IPS-20b (cell line): Measurements from ENCODE around the gene ZNF729.
"Not testable (repeated sequence)": the region's sequence is repeated elsewhere in the genome, so short reads cannot be mapped to it uniquely, and the experiment has no call there.

ENCODE experiments used
- H3K27ac ChIP-seq: one replicate; pipeline ENCODE4 v1.5.1; 2013; ENCODE audit warnings: low read length
- H3K27me3 ChIP-seq: 2 replicates; pipeline ENCODE4 v1.6.1; 2013; ENCODE audit warnings: mild to moderate bottlenecking, low read length, inconsistent platforms; ENCODE audit not compliant: insufficient read depth
- H3K36me3 ChIP-seq: 2 replicates; pipeline ENCODE4 v1.6.1; 2013; ENCODE audit warnings: low read depth, mild to moderate bottlenecking, inconsistent platforms, low read length, moderate library complexity; ENCODE audit not compliant: insufficient read depth
- H3K4me1 ChIP-seq: 2 replicates; pipeline ENCODE4 v1.6.1; 2013; ENCODE audit warnings: mild to moderate bottlenecking, control low read depth, inconsistent platforms, low read length, moderate library complexity; ENCODE audit not compliant: insufficient read depth
- H3K4me3 ChIP-seq: 2 replicates; pipeline ENCODE4 v1.5.1; 2013; ENCODE audit warnings: mild to moderate bottlenecking, low read length, inconsistent platforms
- H3K9ac ChIP-seq: 2 replicates; pipeline ENCODE4 v1.6.1; 2013; ENCODE audit warnings: low read depth, mild to moderate bottlenecking, inconsistent platforms, low read length, moderate library complexity
- H3K9me3 ChIP-seq: 2 replicates; pipeline ENCODE4 v1.6.1; 2013; ENCODE audit warnings: mild to moderate bottlenecking, low read depth, low read length, inconsistent platforms; ENCODE audit not compliant: insufficient read depth

ZNF729 gene

DNA sequence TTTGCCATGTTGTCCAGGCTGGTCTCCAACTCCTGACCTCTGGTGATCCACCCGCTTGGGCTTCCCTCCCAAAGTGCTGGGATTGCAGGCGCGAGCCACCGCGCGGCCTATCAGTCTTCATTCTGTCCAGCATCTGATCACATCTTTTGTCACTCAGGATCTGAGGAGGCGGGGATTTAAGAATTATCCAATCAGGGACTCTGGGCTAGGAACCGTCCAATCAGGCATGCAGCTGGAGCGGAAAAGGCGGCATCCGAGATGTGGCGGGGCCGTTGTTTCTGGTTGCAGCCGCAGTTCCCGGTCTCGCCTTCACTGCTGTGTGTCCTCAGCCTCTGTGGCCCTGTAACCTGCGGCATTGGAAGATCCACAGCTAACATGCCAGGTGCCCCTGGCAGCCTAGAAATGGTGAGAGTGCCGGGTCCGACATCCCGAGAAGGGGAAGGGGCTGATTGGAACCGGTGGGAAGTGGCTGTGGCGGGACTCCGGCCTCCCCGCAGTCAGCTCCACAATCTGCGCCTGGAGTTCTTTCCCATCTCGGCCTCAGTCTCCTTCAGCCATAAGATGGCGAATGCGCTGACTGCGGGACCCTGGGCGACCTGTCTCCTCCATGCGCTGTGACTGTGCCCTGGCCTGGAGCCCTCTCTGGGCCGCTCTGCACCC lies at the start of gene ZNF729:
TSS of gene ZNF729 (plus strand) at position 291 of the 660 bp plus-strand sequence. CDS start at position 376, 85 bp downstream.
- peaks cover 84% of the 10 kb centered on the region for H3K9me3 ChIP-seq
- no peaks in the 10 kb centered on the region for H3K27me3 ChIP-seq
- no peaks in the 10 kb centered on the region for H3K36me3 ChIP-seq
- no peak within 1 kb of the TSS for H3K27ac ChIP-seq
- H3K4me3 ChIP-seq, result no peak within 1 kb of the TSS
- H3K4me1 ChIP-seq, result no peaks in the 10 kb centered on the region
- H3K9ac ChIP-seq, result no peak within 1 kb of the TSS

- Histone ChIP-seq H3K27ac (no peak overlapping the region), H3K4me1 (no peaks in the 10 kb centered on the region), H3K27me3 (no peaks in the 10 kb centered on the region), H3K36me3 (no peaks in the 10 kb centered on the region), H3K9ac (no peak overlapping the region), H3K4me3 (no peak overlapping the region; the same call in 1 of the 2 replicates), H3K9me3 (peaks cover 89% of the 10 kb centered on the region)
These were observed 29.4 kb upstream of the ZNF729 start for GRCh38 chr19:22256856-22257255.

- H3K27me3 ChIP-seq, result no peaks in the 10 kb centered on the region
- H3K4me1 ChIP-seq, result no peaks in the 10 kb centered on the region
- H3K36me3 ChIP-seq, result no peaks in the 10 kb centered on the region
- no peak overlapping the region for H3K4me3 ChIP-seq
- no peak overlapping the region for H3K9ac ChIP-seq
- peaks cover 89% of the 10 kb centered on the region for H3K9me3 ChIP-seq
- no peak overlapping the region for H3K27ac ChIP-seq
These were observed 28.9 kb upstream of the ZNF729 start for GRCh38 chr19:22257381-22257780.

GRCh38 chr19:22257916-22258315 lies 28.3 kb upstream of the ZNF729 start:
- H3K27ac ChIP-seq, result no peak overlapping the region
- no peaks in the 10 kb centered on the region for H3K36me3 ChIP-seq
- H3K4me3 ChIP-seq, result no peak overlapping the region
- H3K9me3 ChIP-seq, result peaks cover 89% of the 10 kb centered on the region
- no peaks in the 10 kb centered on the region for H3K4me1 ChIP-seq
- H3K9ac ChIP-seq, result no peak overlapping the region
- H3K27me3 ChIP-seq, result no peaks in the 10 kb centered on the region

DNA sequence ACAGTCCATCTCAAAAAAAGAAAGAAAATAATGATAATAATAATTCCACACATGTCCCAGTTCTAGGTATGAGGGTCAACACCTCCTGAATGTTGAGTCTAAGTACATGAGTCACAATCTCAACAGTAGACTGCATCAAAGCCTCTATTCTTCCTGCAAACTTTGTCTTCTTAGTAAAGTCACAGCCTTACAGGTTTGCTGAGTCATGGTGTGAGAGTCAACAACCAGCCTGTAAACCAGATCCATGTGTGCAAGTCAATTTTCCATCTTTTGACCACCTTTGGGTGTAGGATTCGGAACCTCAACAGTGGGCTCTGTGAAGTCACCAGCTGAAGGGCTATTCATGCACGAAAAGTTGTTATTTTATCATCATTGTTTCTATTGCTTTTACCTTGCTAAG lies 25.7 kb upstream of the ZNF729 start:
- no peaks in the 10 kb centered on the region for H3K27me3 ChIP-seq
- H3K4me3 ChIP-seq, result no peak overlapping the region
- H3K9me3 ChIP-seq, result peaks cover 78% of the 10 kb centered on the region
- H3K27ac ChIP-seq, result no peak overlapping the region
- no peak overlapping the region for H3K9ac ChIP-seq
- H3K4me1 ChIP-seq, result no peaks in the 10 kb centered on the region
- H3K36me3 ChIP-seq, result no peaks in the 10 kb centered on the region

- H3K4me3 ChIP-seq, result no peak overlapping the region
- no peaks in the 10 kb centered on the region for H3K36me3 ChIP-seq
- H3K4me1 ChIP-seq, result no peaks in the 10 kb centered on the region
- no peaks in the 10 kb centered on the region for H3K27me3 ChIP-seq
- no peak overlapping the region for H3K27ac ChIP-seq
- no peak overlapping the region for H3K9ac ChIP-seq
- peaks cover 79% of the 10 kb centered on the region for H3K9me3 ChIP-seq
These were observed 24.6 kb upstream of the ZNF729 start for GRCh38 chr19:22261596-22261995.

DNA sequence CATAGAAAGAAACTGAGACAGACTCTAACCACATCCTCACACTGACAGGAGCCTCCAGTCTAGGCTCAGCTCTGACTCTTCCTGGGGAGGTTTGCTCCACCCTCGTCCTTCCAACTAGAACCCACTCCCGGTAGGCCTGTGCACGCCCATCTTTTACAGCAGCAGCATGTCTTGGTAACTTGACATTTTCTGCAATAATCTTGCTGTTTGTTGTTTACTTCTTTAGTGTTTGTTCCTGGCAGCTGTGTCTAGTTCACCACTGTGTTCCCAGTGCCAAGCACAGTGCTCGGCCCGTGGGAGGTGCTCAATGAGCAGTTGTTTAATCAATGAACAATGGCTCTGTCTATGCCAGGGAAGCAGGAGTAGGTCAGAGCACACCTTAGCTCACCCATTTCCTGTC lies 23.1 kb upstream of the ZNF729 start:
- Histone ChIP-seq H3K9ac (no peak overlapping the region), H3K27ac (no peak overlapping the region), H3K27me3 (no peaks in the 10 kb centered on the region), H3K36me3 (no peaks in the 10 kb centered on the region), H3K4me3 (no peak overlapping the region), H3K9me3 (peaks cover 79% of the 10 kb centered on the region), H3K4me1 (no peaks in the 10 kb centered on the region)

GRCh38 chr19:22321554-22321953 lies 35.3 kb downstream of the ZNF729 start:
- H3K9me3 ChIP-seq, result peaks cover 81% of the 10 kb centered on the region
- not testable (repeated sequence) for H3K36me3 ChIP-seq, H3K4me3 ChIP-seq, H3K4me1 ChIP-seq, H3K27me3 ChIP-seq, H3K9ac ChIP-seq, H3K27ac ChIP-seq

DNA sequence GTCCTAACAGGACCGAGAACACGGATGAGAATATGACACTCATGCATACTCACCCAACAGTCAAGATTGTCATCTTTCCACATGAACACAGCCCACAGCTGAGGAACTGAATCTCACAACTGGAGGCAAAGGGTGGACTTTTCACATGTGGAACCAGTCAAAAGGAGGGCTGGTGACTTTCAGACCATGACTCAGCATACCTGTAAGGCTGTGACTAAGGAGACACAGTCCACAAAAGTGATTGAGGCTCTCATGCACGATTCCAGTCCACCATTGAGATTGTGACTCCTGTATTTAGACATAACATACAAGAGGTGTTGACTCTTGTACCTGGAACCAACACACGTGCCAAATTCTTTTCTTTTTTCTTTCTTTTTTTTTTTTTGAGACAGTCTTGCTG lies 40.0 kb downstream of the ZNF729 start:
- Histone ChIP-seq H3K9ac (no peak overlapping the region), H3K4me3 (no peak overlapping the region), H3K4me1 (no peaks in the 10 kb centered on the region), H3K27ac (no peak overlapping the region), H3K27me3 (no peaks in the 10 kb centered on the region), H3K36me3 (no peaks in the 10 kb centered on the region), H3K9me3 (peaks cover 88% of the 10 kb centered on the region)

- H3K27me3 ChIP-seq, result no peaks in the 10 kb centered on the region
- no peaks in the 10 kb centered on the region for H3K36me3 ChIP-seq
- H3K27ac ChIP-seq, result no peak overlapping the region
- H3K9ac ChIP-seq, result no peak overlapping the region
- peaks cover 99% of the 10 kb centered on the region for H3K9me3 ChIP-seq
- H3K4me3 ChIP-seq, result no peak overlapping the region
- no peaks in the 10 kb centered on the region for H3K4me1 ChIP-seq
These were observed 41.1 kb downstream of the ZNF729 start for GRCh38 chr19:22327321-22327720.

- H3K9ac ChIP-seq, result no peak overlapping the region
- no peaks in the 10 kb centered on the region for H3K36me3 ChIP-seq
- no peak overlapping the region for H3K4me3 ChIP-seq
- H3K27ac ChIP-seq, result no peak overlapping the region
- no peaks in the 10 kb centered on the region for H3K4me1 ChIP-seq
- H3K27me3 ChIP-seq, result no peaks in the 10 kb centered on the region
- H3K9me3 ChIP-seq, result peaks cover 99% of the 10 kb centered on the region
These were observed 45.3 kb downstream of the ZNF729 start for GRCh38 chr19:22331521-22331920.

- H3K4me3 ChIP-seq, result 0 out of 2 replicates have a peak overlapping the region, but pooled peaks have one; percentile 14
- no peak overlapping the region for H3K27ac ChIP-seq
- H3K4me1 ChIP-seq, result no peaks in the 10 kb centered on the region
- H3K36me3 ChIP-seq, result no peaks in the 10 kb centered on the region
- H3K9ac ChIP-seq, result no peak overlapping the region
- no peaks in the 10 kb centered on the region for H3K27me3 ChIP-seq
- peaks cover 97% of the 10 kb centered on the region for H3K9me3 ChIP-seq
These were observed 46.7 kb downstream of the ZNF729 start for GRCh38 chr19:22332924-22333323.
